ENCODE data around the gene LRP2.
A peak's percentile ranks its signal among the peaks of the same experiment; 100 is the strongest.

LRP2 gene

GRCh38 chr2:169109502-169110409 lies 252.6 kb downstream of the LRP2 start:
- H3K4me3 Mint-ChIP-seq = no peak overlapping the region

GRCh38 chr2:169108099-169108884 lies 254.0 kb downstream of the LRP2 start:
- no peaks in the 10 kb centered on the region for H3K9me3 Mint-ChIP-seq
- no peak for TF ChIP-seq CTCF (IDR thresholded peaks at IDR 0.05; ENCODE audit: unreplicated experiment in 3 of 3)
- H3K27ac Mint-ChIP-seq = no peak overlapping the region
- no peaks in the 10 kb centered on the region for H3K36me3 Mint-ChIP-seq (ENCODE audit: low read depth)
- no peak overlapping the region for H3K4me3 Mint-ChIP-seq
- H3K27me3 Mint-ChIP-seq (ENCODE audit: low read depth) = peaks cover 34% of the 10 kb centered on the region
- H3K4me1 Mint-ChIP-seq = peaks cover 15% of the 10 kb centered on the region

More at GRCh38 chr2:169109502-169110409, 252.6 kb downstream of the LRP2 start:
- no peaks in the 10 kb centered on the region for H3K36me3 Mint-ChIP-seq (ENCODE audit: low read depth)
- peaks cover 34% of the 10 kb centered on the region for H3K27me3 Mint-ChIP-seq (ENCODE audit: low read depth)
- peak; percentile 87 to 92 (median 90) for TF ChIP-seq CTCF (IDR thresholded peaks at IDR 0.05; ENCODE audit: unreplicated experiment in 3 of 3)
- H3K4me1 Mint-ChIP-seq = peaks cover 15% of the 10 kb centered on the region
- H3K9me3 Mint-ChIP-seq = no peaks in the 10 kb centered on the region
- H3K27ac Mint-ChIP-seq = no peak overlapping the region

GRCh38 chr2:169107645-169108044 lies 254.7 kb downstream of the LRP2 start:
- H3K27ac Mint-ChIP-seq = no peak overlapping the region
- no peak overlapping the region for H3K4me3 Mint-ChIP-seq
- H3K9me3 Mint-ChIP-seq = no peaks in the 10 kb centered on the region
- H3K27me3 Mint-ChIP-seq (ENCODE audit: low read depth) = peaks cover 34% of the 10 kb centered on the region
- no peaks in the 10 kb centered on the region for H3K36me3 Mint-ChIP-seq (ENCODE audit: low read depth)
- peaks cover 15% of the 10 kb centered on the region for H3K4me1 Mint-ChIP-seq
- no peak for TF ChIP-seq CTCF (IDR thresholded peaks at IDR 0.05; ENCODE audit: unreplicated experiment in 3 of 3)

GRCh38 chr2:169106563-169107545 lies 255.5 kb downstream of the LRP2 start:
- H3K4me3 Mint-ChIP-seq = no peak overlapping the region
- H3K4me1 Mint-ChIP-seq = peaks cover 14% of the 10 kb centered on the region
- no peak overlapping the region for H3K27ac Mint-ChIP-seq
- H3K27me3 Mint-ChIP-seq (ENCODE audit: low read depth) = peaks cover 33% of the 10 kb centered on the region
- no peaks in the 10 kb centered on the region for H3K9me3 Mint-ChIP-seq
- no peak for TF ChIP-seq CTCF (IDR thresholded peaks at IDR 0.05; ENCODE audit: unreplicated experiment in 3 of 3)
- no peaks in the 10 kb centered on the region for H3K36me3 Mint-ChIP-seq (ENCODE audit: low read depth)

- Mint-ChIP-seq H3K4me3 (no peak overlapping the region), H3K36me3 (ENCODE audit: low read depth) (no peaks in the 10 kb centered on the region), H3K9me3 (no peaks in the 10 kb centered on the region), H3K4me1 (peaks cover 7% of the 10 kb centered on the region), H3K27ac (no peak overlapping the region), H3K27me3 (ENCODE audit: low read depth) (peaks cover 26% of the 10 kb centered on the region)
- TF ChIP-seq CTCF (IDR thresholded peaks at IDR 0.05; ENCODE audit: unreplicated experiment in 3 of 3) = no peak
Observed at GRCh38 chr2:169106134-169106533, 256.2 kb downstream of the LRP2 start.

All from nephron (organoid).